ENCODE measurements around the gene GNS. TPM values are rescaled to one million over a fixed set of nuclear protein-coding genes. Genes with fewer than 3 reads are reported as not detected.

The GNS gene
- total and polyA plus RNA-seq, 2 donors (not counting 3 experiments of a cell fraction or from before 2014, with no cell fraction given), result 107 to 142 TPM

DNA sequence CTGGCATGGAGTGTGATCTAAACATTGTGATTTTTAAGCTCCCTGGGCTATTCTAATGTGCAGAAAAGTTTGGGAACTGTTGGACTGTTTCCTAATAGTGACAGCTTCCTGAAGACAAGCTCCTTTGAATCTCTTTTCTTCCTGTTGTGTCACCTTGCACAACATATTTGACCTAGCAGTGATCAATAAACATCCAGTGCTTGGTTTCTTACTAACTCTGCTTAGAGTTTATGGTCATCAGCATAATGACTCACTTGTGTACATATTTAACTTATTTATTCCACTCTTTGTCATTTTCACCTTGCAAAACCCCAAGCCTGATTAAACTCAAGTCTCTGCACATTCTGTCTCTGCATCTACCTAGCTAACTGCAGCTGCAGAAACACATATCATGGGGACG, 38.0 kb upstream of the GNS start:
- Histone ChIP-seq H3K9me3 (replicated peaks; ENCODE audit: control insufficient read depth, insufficient read depth, low read length) (no peaks in the 10 kb centered on the region), H4K20me1 (replicated peaks; ENCODE audit: control insufficient read depth, extremely low read depth, insufficient read depth, low read length) (no peaks in the 10 kb centered on the region), H3K27ac (ENCODE audit: insufficient read depth, low read depth, low read length) (no peak overlapping the region), H3K27me3 (ENCODE audit: control insufficient read depth in 2 of 2, insufficient read depth in 2 of 2, low read length in 2 of 2) (no peaks in the 10 kb centered on the region), H3K4me2 (ENCODE audit: insufficient read depth, low read length) (no peak overlapping the region), H3K4me3 (replicated peaks in 1 of 3; ENCODE audit: insufficient read depth in 1 of 3, low read depth in 1 of 3, low read length in 3 of 3) (no peak overlapping the region), H3K4me1 (ENCODE audit: control insufficient read depth, extremely low read depth, insufficient read depth, low read length) (no peaks in the 10 kb centered on the region), H2AFZ (ENCODE audit: low read depth, low read length) (no peak overlapping the region), H3K9ac (replicated peaks; ENCODE audit: extremely low read depth, insufficient read depth, low read length) (no peak overlapping the region), H3K79me2 (ENCODE audit: control insufficient read depth, insufficient read depth, low read length) (no peaks in the 10 kb centered on the region), H3K36me3 (ENCODE audit: control insufficient read depth in 2 of 2, extremely low read depth in 1 of 2, insufficient read depth in 2 of 2, low read length in 2 of 2) (no peaks in the 10 kb centered on the region), H3K9me1 (replicated peaks; ENCODE audit: control insufficient read depth, extremely low read depth, insufficient read depth, low read length) (no peaks in the 10 kb centered on the region)
- intact Hi-C loops (cut with micrococcal nuclease) (no loop called here), dilution Hi-C loops (cut with MboI; ENCODE audit: extremely low pct_ligation_motif_present, low sequenced_read_pairs) (no loop called here)
- FAIRE-seq (peak; percentile 57), DNase-seq (ENCODE audit: low read depth, low spot score) (no peak)
- BruUV-seq (replicated peaks), result no TSS peak
- TF ChIP-seq POLR2AphosphoS5 (IDR thresholded peaks at IDR 0.05; ENCODE audit: insufficient read depth, low read depth, low read length) (no peak), GATA2 (IDR thresholded peaks at IDR 0.05; ENCODE audit: insufficient read depth, insufficient read length, low read depth, low read length) (no peak), JUN (IDR thresholded peaks at IDR 0.05; ENCODE audit: borderline replicate concordance, insufficient read depth, insufficient read length, low read depth) (no peak), POLR2A (IDR thresholded peaks at IDR 0.05; ENCODE audit: low read depth, low read length) (no peak), MAX (IDR thresholded peaks at IDR 0.05; ENCODE audit: insufficient read depth, insufficient read length) (no peak), MYC (IDR thresholded peaks at IDR 0.05; ENCODE audit: low read depth, low read length) (no peak), CTCF (IDR thresholded peaks at IDR 0.05; ENCODE audit: extremely low read depth in 1 of 2, insufficient read depth in 1 of 2, low read depth in 1 of 2, low read length in 2 of 2) (no peak), FOS (IDR thresholded peaks at IDR 0.05; ENCODE audit: borderline replicate concordance, insufficient read depth, low read length) (no peak), EZH2 (IDR thresholded peaks at IDR 0.05; ENCODE audit: borderline replicate concordance, low read depth, low read length, severe bottlenecking) (no peak)
- ChIA-PET CTCF (interaction anchor here (0.7 to 3.5 kb wide), 17 partner anchors 8 to 1896 kb away, joined by 3 to 47 read pairs (median 4); no protein-coding TSS in a partner anchor), POLR2A (no interaction called here)

Measured in endothelial cell of umbilical vein (primary cell).